ENCODE results near the gene HIBADH.

Gene HIBADH

DNA sequence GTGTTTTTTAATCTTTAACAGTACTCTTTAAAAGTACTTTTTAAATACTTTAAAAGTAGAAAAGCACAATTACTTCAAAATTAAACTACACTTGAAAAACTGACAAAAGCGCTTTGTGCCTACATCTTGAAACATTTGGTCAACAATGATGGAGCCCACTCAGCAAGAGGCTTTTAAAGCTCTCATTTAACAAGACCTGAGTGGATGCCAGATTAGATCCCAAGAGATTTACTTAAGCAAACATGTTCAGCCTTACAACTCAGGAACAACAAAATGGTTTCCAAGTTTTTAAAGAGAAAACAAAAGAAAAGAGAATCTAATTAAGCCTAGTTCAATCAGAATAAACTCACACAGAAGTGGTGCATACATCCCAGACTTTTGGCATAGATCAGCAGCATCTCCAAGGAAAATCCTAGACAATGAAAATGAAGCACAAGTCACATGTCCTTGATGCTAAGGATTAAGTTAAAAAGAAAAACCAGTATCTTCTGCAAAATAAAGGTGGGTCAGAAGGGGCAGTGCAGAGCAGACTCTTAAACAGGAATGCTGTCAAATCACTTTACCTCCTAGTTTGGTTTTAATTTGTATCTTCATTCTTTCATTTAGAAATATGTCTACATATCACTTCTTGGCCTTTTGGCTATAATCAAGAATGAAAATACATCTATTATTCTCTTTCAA, 26.2 kb downstream of the HIBADH start:
- no peak overlapping the region for H3K27ac ChIP-seq
- TF ChIP-seq ZFX (IDR thresholded peaks at IDR 0.05) = no peak
- TF ChIP-seq, protein P1, sequence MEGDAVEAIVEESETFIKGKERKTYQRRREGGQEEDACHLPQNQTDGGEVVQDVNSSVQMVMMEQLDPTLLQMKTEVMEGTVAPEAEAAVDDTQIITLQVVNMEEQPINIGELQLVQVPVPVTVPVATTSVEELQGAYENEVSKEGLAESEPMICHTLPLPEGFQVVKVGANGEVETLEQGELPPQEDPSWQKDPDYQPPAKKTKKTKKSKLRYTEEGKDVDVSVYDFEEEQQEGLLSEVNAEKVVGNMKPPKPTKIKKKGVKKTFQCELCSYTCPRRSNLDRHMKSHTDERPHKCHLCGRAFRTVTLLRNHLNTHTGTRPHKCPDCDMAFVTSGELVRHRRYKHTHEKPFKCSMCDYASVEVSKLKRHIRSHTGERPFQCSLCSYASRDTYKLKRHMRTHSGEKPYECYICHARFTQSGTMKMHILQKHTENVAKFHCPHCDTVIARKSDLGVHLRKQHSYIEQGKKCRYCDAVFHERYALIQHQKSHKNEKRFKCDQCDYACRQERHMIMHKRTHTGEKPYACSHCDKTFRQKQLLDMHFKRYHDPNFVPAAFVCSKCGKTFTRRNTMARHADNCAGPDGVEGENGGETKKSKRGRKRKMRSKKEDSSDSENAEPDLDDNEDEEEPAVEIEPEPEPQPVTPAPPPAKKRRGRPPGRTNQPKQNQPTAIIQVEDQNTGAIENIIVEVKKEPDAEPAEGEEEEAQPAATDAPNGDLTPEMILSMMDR (conservative IDR thresholded peaks at IDR 0.05) = peak; percentile 33

DNA sequence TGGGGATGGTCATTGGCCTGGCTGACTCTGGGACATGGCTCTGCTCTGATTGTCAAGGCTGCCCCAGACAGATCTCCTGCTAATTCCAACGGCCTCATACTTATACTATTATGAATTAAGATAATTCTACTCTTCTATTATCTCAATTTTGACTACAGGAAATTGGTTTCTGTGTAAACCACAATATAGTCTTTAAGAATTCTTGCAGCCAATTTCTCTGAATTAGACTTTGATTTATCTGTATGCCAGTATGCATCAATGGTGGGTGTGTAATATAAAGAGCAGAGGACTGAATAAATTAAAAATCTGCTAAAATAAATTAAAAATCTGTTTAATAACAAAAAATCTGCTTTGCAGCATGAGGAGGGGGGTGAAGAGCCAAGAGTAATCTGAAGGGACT, 27.0 kb downstream of the HIBADH start:
- TF ChIP-seq, protein P1 (conservative IDR thresholded peaks at IDR 0.05) = no peak
- TF ChIP-seq ZFX (IDR thresholded peaks at IDR 0.05) = no peak
- H3K27ac ChIP-seq = no peak overlapping the region

DNA sequence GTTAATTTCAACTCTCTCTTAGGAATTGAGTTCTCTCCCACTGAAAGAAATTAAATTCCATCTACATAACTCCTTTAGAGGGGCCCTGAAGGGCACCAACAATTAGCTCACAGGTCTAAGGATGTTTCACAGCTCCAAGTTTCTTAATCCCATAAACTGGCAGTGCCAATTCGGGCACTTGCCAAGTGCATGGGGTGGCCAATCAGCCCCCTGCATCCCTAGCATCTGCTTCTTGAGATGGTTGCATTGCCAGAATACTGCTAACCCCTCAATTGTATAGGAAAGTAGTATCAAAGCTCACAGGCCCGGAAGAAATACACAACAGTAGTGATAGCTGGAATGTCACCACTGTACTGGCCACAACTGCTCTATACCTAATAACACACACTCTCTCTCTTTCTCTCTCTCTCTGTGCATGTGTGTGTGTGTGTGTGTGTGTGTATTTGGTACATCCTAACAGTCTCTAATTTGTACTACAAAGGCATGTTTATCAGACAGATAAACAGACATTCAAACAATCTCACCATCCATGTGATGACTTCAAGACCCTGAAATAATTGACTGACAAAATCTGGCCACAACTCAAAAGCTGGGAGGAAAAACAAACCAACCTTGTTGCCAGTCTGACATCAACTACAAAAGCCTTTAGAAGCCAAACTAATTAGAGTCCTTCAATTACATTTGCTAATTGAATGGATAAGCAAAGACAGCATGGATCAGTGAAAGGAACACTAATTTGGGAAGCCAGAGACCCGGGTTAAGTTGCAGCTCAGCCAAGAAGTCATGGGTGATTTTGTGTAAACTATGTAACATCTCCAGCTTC, 27.8 kb downstream of the HIBADH start:
- H3K27ac ChIP-seq = no peak overlapping the region
- TF ChIP-seq, protein P1 (conservative IDR thresholded peaks at IDR 0.05) = no peak
- no peak for TF ChIP-seq ZFX (IDR thresholded peaks at IDR 0.05)

DNA sequence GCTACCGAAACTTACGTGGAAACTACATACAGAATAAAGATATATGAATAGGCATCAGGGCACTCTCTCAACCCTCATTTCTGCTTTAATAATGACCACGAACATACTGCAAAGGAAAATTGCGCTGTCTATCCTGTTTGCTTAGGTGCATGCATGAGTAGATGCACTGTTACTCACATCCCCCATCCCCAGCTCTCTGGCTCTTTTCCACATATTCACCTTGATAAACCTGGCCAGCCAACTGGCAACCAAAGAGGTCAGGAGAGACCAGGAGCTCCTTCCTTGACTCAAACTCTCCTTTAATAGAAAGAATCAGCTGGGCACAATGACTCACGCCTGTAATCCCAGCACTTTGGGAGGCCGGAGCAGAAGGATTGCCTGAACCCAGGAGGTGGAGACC, 29.6 kb downstream of the HIBADH start:
- H3K27ac ChIP-seq = no peak overlapping the region
- no peak for TF ChIP-seq ZFX (IDR thresholded peaks at IDR 0.05)
- TF ChIP-seq, protein P1 (conservative IDR thresholded peaks at IDR 0.05) = no peak

DNA sequence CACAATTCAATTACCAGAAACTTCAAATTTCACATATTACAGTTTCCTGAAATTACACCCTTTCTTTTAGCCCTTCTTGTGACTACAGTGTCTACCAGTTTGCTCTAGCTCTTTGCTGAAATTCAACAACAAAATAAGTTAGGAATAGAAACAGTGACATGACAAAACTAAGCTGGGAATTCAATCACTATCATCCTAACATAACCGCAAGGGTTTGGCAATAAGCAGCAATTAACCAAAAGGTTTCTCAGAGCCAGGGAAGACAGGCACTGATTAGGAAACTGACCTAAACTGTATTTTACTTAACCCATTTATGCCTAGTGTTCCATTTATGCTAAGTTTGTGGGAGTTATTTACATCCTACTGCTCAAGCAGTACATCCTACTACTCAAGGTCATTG, 31.3 kb downstream of the HIBADH start:
- TF ChIP-seq ZFX (IDR thresholded peaks at IDR 0.05) = no peak
- TF ChIP-seq, protein P1 (conservative IDR thresholded peaks at IDR 0.05) = no peak
- no peak overlapping the region for H3K27ac ChIP-seq

DNA sequence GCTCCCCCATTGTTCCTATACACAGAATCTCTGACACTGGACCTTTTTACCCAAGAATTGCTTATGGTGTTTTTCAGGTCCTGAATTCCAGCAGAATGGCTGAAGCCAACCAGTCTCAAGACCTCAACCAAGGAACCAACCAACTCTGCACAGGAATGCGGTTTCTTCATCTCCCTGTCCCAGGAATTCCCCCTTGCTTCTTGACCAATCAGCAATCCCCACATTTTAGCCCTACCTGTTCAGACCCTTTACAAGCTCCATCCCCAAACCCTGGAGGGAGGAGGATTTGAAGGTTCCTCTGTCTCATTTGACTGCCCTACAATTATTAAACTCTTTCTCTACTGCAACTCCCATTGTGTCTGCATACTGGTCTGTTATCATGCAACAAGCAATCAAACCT, 35.5 kb downstream of the HIBADH start:
- no peak overlapping the region for H3K27ac ChIP-seq
- no peak for TF ChIP-seq ZFX (IDR thresholded peaks at IDR 0.05)
- TF ChIP-seq, protein P1 (conservative IDR thresholded peaks at IDR 0.05) = no peak

DNA sequence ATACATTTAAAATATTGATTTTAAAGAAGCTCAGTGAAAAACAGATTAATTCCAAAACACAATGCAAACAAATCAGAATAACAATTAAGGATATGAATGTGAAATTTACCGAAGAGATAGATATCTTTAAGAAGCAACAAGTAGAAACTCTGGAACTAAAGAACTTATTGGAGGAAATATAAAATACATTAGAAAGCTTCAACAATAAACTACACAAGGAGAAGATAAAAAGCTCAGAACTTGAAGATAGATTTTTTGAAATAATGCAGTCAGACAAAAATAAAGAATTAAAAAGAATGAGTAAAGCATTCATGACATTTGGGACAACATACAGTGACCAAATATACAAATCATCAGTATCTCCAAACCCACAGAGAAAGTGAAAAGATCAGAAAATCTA, 43.2 kb downstream of the HIBADH start:
- no peak overlapping the region for H3K27ac ChIP-seq
- TF ChIP-seq, protein P1 (conservative IDR thresholded peaks at IDR 0.05) = no peak
- no peak for TF ChIP-seq ZFX (IDR thresholded peaks at IDR 0.05)

Data from C4-2B (cell line).